NCI-H1417 (cell line): ENCODE measurements around the gene PRKD1.
"Not testable (repeated sequence)": the region's sequence is repeated elsewhere in the genome, so short reads cannot be mapped to it uniquely, and the experiment has no call there.

Experiments
- DNase-seq, 3 experiments: peaks; one replicate each; lab custom pipeline; 2025; lab: John Stamatoyannopoulos, UW

Gene PRKD1

DNA sequence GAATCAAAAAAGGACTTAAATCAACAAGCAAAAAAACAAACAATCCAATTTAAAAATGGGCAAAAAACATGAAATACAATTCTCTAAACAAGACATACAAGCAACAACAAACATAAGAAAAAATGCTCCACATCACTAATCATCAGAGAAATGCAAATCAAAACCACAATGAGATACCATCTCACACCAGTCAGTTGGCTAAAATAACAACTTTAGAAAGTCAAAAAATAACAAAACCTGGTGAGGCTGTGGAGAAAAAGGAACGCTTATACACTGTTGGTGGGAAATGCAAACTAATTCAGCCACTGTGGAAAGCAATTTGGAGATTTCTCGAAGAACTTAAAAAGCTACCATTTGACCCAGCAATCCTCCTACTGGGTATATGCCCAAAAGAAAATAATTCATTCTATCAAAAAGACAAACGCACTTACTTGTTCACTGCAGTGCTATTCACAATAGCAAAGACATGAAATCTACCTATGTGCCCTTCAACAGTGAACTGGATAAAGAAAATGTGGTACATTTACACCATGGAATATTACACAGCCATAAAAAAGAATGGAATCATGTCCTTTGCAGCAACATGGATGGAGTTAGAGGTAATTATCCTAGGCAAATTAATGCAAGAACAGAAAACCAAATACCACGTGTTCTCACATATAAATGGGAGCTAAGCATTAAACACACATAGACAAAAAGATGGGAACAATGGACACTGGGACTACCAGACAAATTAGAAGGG, 26.9 kb downstream of the PRKD1 start:
- DNase-seq, result no peak

DNA sequence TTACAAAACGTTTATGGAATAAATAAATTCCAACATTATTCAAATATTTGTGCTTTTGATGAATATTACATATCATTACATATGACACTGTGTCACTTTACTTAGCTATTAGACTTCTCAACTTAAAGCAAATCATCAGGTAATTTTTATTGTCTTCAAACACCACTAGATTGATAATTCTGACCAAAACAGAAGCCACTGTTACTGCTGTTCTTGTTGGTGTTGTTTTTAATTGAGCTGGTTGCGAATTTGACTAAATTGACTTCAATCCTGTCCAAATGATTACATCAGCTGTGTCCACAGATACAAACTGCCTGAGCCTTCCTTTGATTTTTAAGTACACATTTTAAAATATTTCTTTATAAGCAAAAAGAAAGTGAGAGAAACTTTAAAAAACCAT, 29.2 kb downstream of the PRKD1 start:
- DNase-seq, result peak in 1 of 3 experiments; percentile 11

DNA sequence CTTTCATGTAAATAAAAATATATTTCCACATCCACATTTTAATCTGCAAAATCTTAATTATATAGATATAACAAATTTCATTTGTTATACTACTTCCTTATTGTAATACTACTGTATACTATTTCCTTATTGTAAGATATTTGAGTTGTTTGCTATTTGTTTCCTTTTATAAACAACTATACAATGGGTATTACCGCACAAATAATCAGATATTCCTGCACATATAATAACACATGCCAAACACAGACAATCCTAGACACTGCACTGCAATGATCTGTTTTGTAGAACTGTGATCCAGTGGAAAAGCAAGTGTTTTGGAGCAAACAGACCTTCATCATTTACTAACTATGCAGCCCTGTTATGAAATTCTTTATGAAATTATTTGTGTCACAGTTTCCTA, 30.5 kb downstream of the PRKD1 start:
- DNase-seq, result peak in 1 of 3 experiments; percentile 32

DNA sequence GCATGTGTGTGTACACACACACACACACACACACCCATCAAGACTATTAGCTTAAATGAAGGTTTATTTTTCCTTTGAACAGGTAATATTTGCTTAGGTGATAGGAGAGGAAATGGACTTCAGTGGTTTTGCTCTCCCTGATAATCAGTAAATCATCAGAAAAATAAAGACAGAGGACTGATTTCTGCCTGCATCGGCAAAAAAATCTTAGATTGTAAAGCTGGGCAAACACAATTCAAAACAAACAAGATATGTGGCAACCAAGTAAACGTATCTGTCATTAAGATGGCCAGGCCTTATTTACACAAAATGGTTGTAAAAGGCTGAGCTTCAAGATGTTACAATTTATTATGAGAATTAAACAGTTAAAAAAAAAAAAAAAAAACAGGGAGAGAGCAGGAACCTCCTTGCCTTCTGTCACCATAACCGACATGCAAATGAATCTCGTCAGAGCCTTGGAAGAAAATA, 31.3 kb downstream of the PRKD1 start:
- DNase-seq, result peak in 2 of 3 experiments; percentile 62 to 89

DNA sequence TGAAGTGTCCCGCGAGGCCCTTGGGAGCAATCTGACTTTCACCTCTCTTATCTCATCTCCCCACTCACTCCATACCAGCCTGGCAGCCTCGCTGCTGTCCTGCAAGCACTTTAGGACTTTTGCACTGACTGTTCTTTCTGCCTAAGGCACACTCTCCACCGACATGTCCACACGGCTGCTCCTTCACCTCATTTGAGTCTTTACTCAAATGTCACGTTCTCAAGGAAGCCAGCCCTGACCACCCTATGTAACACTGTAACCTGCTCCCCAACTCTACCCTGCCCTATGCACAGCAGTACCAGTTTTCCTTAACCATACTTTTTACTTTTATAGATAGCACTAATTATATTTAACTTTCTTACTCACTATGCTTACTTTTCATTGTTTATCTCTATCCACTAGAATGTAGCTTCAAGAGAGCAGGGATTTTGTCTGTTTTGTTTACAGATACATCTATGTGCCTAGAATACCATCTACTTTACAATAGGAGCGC, 32.0 kb downstream of the PRKD1 start:
- peak in 2 of 3 experiments; percentile 36 to 71 for DNase-seq

DNA sequence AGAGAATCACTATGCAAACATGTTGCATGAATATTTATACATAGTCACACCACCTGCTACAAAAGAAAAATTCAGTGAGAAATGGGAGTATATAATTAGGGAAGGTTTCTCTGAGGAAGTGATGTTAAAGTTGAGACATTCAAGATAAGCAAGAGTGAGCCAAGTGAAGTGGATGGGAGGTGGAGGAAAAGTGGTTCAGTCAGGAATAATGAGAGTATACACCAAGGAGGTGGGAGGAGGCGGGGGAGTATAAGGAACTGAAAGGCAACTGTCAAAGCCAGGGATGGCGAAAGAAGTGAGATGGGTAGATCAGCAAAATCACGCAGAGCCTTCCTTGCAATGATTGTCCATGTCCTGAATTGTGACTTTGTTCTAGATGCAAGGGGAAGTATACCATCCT, 33.7 kb downstream of the PRKD1 start:
- DNase-seq, result no peak

DNA sequence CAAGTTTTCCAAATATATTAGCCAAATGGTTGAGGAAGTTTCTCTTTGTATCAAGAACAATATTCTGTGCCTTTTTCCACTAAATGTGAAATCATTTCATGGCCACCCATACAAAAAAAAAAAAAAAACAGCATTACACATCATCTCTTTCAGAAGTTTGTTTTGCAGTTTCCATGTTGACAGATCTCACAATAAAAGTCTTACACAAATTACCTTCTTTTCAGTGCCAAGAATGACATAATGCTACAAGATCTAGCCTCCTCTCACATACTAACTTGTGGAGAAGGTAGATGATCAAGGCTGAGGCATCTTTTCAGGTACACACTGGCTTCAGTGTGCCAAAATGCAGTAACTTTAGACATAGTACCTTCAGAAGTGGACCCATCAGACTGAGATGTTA, 35.3 kb downstream of the PRKD1 start:
- DNase-seq, result no peak

DNA sequence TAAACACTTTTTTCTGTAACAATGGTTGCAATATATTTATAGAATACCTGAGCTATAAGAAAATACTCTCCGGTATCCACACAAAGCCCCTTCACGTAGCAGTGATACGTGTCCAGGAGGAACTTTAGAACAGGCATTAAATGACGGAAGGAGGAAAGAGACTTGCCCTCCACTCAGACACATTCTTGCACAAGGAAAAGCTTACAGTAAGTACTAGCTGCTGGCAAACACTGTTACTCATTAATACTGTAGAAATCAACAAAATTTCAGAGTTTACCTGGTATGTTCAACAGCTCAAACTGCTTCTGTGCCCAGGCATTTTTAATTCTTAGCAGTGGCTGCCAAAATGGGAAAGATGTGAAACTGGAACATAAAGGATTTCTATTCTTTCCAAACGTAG, 41.7 kb downstream of the PRKD1 start:
- DNase-seq, result no peak

DNA sequence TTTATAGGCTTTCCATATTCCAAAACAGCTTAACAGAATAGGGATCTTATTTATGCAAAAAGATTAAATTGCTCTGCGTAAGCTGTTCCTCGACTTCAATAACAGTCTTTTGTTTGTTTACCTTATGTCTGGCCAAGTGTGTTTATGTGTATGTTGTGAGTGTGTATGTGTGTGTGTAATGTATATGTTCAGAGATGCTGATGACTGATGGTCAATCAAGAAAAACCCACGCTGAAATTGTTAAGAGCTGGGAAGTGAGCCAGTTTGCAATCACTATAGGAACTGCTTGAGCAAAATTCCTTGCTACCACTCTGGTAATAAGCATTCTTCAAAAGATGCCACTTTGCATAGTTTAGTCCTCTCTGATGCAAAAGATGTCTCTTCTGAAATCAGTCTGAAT, 59.6 kb downstream of the PRKD1 start:
- peak in 2 of 3 experiments; percentile 12 to 66 for DNase-seq

DNA sequence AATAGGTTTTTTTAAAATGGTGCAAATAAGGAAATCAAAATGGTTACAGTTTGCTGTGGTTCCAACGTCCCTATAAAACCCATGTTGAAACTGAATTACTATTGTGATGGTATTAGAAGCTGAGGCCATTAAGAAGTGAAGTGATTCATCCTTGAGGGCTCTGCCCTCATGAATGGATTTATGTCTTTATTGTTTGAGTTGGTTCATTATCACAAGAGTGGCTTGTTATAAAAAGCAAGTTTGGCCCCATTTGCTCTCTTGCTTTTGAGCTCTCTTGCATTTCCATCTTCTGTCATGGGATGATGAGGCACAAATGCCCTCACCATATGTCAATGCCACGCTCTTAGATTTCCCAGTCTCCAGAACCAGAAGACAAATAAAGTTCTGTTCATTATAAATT, 62.3 kb downstream of the PRKD1 start:
- DNase-seq, result peak in 2 of 3 experiments; percentile 20 to 91

DNA sequence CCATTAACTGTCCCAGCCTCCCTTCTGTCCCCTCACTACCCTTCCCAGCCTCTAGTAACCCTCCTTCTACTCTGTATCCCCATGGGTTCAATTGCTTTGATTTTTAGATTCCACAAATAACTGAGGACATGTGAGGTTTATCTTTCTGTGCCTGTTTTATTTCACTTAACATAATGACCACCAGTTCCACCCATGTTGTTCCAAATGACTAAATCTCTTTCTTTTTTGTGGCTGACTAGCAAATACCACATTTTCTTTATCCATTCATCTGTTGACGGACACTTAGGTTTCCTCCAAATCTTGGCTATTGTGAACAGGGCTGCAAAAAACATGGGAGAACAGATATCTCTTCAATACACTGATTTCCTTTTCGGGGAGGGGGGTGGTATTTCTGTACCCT, 65.7 kb downstream of the PRKD1 start:
- no peak for DNase-seq

DNA sequence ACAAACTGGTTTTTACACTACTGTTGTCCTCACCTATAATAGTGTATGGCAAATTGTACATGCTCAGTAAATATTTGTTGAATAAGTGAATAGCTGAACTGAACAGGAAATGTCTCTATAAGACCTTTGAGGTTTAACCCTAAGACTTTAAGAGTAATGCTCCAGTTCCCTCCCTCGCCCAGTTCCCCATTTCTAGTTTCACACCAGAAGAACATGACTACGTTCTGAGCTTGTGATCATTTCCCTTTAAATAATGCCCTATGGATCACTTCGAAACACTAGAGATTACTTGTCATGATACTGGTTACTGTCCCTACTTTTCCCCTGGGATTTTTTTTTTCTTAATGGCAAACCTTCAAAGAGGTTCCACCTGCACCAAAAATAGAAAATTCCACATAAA, 69.3 kb downstream of the PRKD1 start:
- DNase-seq, result no peak

DNA sequence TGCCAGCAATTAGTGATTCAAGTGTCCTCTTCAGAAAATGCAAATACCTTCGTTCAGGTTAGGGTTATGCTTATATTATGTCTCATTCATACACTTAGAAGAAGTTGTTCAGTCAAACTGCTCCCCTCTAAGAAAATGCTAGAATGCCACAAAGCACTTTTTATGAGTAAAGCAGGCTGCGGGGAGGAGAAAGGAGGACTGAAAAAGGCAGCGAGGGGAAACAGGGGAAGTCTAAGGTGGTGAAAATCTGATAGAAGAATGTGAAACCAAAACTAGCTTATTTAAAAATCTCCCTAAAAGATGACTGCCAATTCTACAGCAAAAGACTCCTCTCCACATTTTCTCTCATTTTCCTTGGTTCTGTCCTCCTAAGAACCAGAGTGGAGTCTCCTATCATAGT, 70.1 kb downstream of the PRKD1 start:
- DNase-seq, result no peak

DNA sequence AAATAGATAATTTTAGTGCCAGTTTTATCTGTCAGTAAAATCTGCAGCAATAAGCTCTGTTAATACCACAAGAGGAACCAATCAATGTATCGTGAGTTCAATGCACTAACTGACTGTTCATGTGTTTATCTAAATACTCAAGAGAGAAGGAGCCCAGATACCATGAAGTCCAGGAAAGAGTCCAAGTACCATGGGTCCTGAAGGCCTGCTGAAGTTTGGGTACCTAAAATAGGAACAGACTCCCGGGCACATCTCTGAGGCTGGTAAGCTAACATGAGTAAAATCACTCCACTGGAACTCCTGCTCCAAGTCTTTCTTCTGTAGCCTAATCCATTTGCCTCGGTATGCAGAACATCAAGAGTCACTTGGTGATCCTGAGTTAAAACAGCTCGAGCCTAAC, 71.1 kb downstream of the PRKD1 start:
- no peak for DNase-seq

DNA sequence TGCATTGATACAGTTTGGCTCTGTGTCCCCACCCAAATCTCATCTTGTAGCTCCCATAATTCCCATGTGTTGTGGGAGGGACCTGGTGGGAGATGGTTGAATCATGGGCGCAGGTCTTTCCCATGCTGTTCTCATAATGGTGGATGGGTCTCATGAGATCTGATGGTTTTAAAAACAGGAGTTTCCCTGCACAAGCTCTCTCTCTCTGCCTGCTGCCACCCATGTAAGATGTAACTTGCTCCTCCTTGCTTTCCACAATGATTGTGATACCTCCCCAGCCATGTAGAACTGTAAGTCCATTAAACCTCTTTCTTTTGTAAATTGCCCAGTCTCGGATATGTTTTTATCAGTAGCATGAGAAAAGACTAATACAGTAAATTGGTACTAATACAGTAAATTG, 74.0 kb downstream of the PRKD1 start:
- not testable (repeated sequence) for DNase-seq

DNA sequence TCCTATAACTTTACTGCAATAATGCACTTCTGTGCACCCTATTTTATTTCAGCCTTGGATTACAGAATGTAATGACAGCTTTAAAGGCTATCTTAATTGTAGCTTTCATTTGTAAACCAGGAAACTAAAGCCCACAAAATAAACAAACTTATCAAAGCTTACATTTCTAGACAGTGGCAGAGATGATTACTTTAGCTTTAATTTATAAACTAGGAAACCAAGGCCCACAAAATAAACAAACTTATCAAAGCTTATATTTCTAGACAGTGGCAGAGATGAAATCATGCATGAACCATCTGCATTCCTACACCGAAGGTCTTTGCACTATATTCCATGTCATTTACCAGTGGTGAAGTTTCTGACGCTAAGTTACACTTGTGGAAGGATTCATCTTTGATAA, 74.4 kb downstream of the PRKD1 start:
- peak in 1 of 3 experiments; percentile 19 for DNase-seq

DNA sequence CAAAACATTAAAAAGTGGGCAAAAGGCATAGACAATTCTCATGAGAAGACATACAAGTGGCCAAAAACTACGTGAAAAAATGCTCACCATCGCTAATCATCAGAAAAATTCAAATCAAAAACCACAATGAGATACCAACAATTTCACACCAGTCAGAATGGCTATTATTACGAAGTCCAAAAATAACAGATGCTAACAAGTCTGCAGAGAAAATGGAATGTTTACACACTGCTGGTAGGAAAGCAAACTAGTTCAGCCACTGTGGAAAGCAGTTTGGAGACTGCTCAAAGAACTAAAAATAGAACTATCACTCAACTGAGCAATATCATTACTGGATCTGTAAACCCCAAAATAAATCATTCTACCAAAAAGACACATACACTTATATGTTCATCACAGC, 76.2 kb downstream of the PRKD1 start:
- no peak for DNase-seq

DNA sequence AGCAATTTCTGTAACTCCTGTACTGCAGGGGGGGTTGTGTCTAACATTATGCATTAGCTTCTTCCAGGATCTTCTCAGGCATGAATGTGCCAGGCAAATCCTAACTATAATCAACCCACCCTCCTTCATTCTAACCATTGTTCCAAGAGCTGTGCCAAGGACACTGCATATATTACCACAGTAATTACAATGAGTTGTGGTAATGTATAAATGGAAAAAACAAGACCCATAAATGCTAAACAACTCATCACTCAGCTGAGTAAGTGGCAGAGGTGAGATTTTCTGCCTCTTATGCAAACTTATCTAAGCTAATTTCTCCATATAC, 80.6 kb downstream of the PRKD1 start:
- no peak for DNase-seq

DNA sequence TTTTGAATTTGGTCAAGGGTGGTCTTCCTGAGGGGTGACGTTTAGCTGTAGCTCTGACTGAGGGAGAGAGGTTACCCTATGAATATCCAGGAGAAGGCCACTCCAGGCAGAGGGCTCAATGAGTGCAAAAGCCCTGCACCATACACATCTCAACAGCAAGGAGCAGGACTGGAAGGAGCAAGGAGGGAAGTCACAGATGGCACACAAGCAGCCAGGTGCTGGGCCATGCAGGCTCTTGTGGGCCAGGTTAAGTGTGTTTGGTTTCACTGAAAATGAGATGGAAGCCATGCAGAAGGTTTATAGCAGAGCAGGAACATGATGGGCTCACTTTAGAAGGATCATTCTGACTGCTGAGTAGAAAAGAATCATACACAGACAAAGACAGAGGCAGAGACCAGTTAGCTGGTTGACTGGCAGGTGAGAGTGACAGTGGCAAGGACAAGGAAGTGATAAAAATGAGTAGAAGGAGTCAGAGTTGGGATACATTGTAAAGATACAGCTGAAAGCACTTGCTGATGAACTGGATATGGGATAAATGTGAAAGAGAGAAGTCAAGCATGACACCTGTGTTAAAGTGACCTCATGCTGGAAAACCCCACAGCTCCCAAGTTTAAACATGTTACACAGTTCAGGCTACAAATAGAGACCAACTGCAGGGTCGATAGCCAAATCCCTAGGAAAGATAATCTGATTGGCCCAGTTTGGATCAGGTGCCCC, 81.2 kb downstream of the PRKD1 start:
- DNase-seq, result peak in 1 of 3 experiments; percentile 70

DNA sequence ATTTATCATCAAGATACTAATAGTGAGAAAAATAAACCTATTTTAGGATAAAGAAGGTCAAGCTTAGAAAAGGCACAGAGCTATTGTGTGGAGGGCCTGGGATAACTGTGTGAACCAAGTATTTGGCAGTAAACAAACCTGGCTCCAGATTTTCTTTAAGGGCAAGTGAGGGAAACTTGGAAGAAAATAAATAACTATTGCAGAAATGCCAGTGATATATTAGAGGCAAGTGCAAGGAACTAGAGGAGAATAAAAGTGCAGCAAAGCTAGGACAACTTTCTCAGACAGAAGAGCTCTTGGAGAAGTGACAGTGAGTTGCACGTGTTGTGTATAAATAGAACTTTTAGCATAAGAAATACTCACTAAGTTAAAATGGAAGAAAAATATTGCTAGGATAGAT, 83.7 kb downstream of the PRKD1 start:
- no peak for DNase-seq

DNA sequence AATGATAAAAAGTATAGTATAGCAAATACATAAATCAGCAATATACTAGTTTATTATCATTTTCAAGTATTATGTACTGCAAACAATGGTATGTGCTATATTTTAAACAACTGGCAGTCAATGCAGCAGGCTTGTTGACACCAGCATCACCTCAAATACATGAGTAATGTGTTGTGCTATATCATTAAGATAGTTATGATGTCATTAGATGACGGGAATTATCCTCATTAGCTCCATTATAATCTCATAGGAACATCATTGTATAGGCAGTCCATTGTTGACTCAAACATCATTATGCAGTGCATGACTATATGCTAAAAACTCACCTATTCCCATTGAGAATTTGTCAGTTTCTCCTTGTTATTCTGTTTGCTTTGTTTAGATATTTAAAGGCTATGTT, 85.4 kb downstream of the PRKD1 start:
- DNase-seq, result peak in 1 of 3 experiments; percentile 22

DNA sequence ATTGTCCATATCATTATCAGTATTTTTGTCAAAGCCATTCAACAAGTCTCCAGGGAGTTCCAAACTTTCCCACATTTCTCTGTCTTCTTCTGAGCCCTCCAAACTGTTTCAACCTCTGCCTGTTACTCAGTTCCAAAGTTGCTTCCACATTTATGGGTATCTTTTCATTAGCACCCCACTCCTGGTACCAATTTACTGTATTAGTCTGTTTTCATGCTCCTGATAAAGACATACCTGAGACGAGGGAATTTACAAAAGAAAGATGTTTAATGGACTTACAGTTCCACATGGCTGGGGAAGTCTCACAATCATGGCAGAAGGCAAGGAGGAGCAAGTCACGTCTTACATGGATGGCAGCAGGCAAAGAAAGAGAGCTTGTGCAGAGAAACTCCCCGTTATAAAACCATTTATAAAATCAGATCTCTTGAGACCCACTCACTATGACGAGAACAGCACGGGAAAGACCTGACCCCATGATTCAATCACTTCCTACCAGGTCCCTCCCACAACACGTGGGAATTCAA, 87.2 kb downstream of the PRKD1 start:
- not testable (repeated sequence) for DNase-seq

DNA sequence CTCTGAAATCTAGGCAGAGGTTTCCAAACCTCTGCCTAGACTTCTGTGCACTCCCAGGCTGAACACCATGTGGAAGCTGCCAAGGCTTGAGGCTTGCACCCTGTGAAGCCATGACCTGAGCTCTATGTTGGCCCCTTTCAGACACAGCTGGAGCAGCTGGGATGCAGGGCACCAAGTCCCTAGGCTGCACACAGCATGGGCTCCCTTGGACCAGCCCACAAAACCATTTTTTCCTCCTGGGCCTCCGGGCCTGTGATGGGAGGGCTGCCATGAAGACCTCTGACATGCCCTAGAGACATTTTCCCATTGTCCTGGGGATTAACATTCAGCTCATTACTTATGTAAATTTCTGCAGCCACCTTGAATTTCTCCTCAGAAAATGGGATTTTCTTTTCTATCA, 88.0 kb downstream of the PRKD1 start:
- DNase-seq, result not testable (repeated sequence)
